Gastroesophageal sphincter (tissue), 4 donors: ENCODE measurements around the gene HADH. TPM values are rescaled to one million over a fixed set of nuclear protein-coding genes. Genes with fewer than 3 reads are reported as not detected.

ENCODE experiments used
- ATAC-seq: fragments of 150-250 bp; one replicate; pipeline ENCODE4 v1.9.1; 2016; ENCODE audit warnings: mild to moderate bottlenecking, moderate library complexity
- H3K27ac ChIP-seq, 4 donors: fragments of 200-600 bp; sonication (generic) in 3 of 4; 1 replicate in 3 of 4; 2 replicates in 1 of 4; pipeline ENCODE4 v1.5.1; 2016 to 2019
- H3K27me3 ChIP-seq: fragments of 200-600 bp; sonication (generic); one replicate; pipeline ENCODE4 v1.5.1; 2019
- H3K36me3 ChIP-seq, 2 donors: fragments of 200-600 bp; sonication (generic); one replicate each; pipeline ENCODE4 v1.5.1; 2019; ENCODE audit warnings: control low read depth in 1 of 2
- H3K4me1 ChIP-seq, 3 donors: fragments of 200-600 bp; sonication (generic); 1 replicate in 2 of 3; 2 replicates in 1 of 3; pipeline ENCODE4 v1.5.1; 2016 to 2019; ENCODE audit warnings: control low read depth in 2 of 3
- H3K4me3 ChIP-seq, 2 donors: fragments of 200-600 bp; sonication (generic); one replicate each; pipeline ENCODE4 v1.5.1; 2019; ENCODE audit warnings: mild to moderate bottlenecking in 1 of 2, moderate library complexity in 1 of 2
- H3K9me3 ChIP-seq, 3 donors: fragments of 200-600 bp; sonication (generic); one replicate each; pipeline ENCODE4 v1.5.1; 2017 to 2019; ENCODE audit warnings: control low read depth in 2 of 3
- CTCF ChIP-seq, 4 experiments: fragments of 200-600 bp in 2 of 4; fragments of 450-650 bp in 2 of 4; sonication (generic) in 1 of 4; IDR thresholded peaks; one replicate each; pipeline ENCODE4 v1.5.1; 2017 to 2019; ENCODE audit warnings: antibody characterized with exemption in 4 of 4, mild to moderate bottlenecking in 2 of 4, moderate library complexity in 2 of 4
- EP300 ChIP-seq: sonication (generic); formaldehyde crosslinking; IDR thresholded peaks from one replicate; pipeline ENCODE4 v1.6.1; 2017; ENCODE audit warnings: antibody characterized with exemption, mild to moderate bottlenecking
- POLR2A ChIP-seq, 2 donors: fragments of 450-650 bp; IDR thresholded peaks; one replicate each; pipeline ENCODE4 v1.6.1; 2017; ENCODE audit warnings: antibody characterized with exemption in 2 of 2, mild to moderate bottlenecking in 2 of 2, moderate library complexity in 1 of 2
- POLR2AphosphoS5 ChIP-seq: sonication (generic); formaldehyde crosslinking; IDR thresholded peaks from one replicate; pipeline ENCODE4 v1.6.1; 2017; ENCODE audit warnings: antibody characterized with exemption
- WGBS, 2 donors: methylation state at CpG; one replicate each; pipeline ENCODE4 v1.1.5; 2018; ENCODE audit warnings: low coverage in 1 of 2; 5-methylcytosine and 5-hydroxymethylcytosine counted together
- total RNA-seq, 4 donors: library from RNA; depleted of rRNA; stranded (reverse); fragments of >200 nt; gene quantifications; one replicate each; pipeline ENCODE4 v1.1.0, GENCODE V29; 2016

HADH gene
- total RNA-seq, 4 donors from 2014 or later = 88.9 to 148 (median 112) TPM

- no peak overlapping the region for H3K27ac ChIP-seq
These were observed 66.7 kb downstream of the HADH start for GRCh38 chr4:108056418-108056817.

GRCh38 chr4:108058685-108059440, 69.2 kb downstream of the HADH start:
- no peak for TF ChIP-seq EP300
- no peak for TF ChIP-seq POLR2AphosphoS5
- TF ChIP-seq POLR2A (IDR thresholded peaks at IDR 0.05) = no peak
- no peak for TF ChIP-seq CTCF (IDR thresholded peaks at IDR 0.05)
- no peak for ATAC-seq
- H3K27me3 ChIP-seq = peaks cover 7% of the 10 kb centered on the region
- H3K4me3 ChIP-seq = no peak overlapping the region
- H3K9me3 ChIP-seq = no peaks in the 10 kb centered on the region
- 79 to 100% methylated on average over 7 to 11 of the region's 11 CpGs for WGBS, 2 donors
- H3K27ac ChIP-seq = no peak overlapping the region
- H3K4me1 ChIP-seq = no peaks in the 10 kb centered on the region
- no peaks in the 10 kb centered on the region for H3K36me3 ChIP-seq

More at GRCh38 chr4:108056418-108056817, 66.7 kb downstream of the HADH start:
- 86 to 100% methylated on average over 3 of the region's 6 CpGs for WGBS, 2 donors
- no peak for TF ChIP-seq POLR2A (IDR thresholded peaks at IDR 0.05)
- Histone ChIP-seq H3K36me3 (no peaks in the 10 kb centered on the region), H3K9me3 (no peaks in the 10 kb centered on the region), H3K4me3 (no peak overlapping the region), H3K4me1 (no peaks in the 10 kb centered on the region), H3K27me3 (no peaks in the 10 kb centered on the region)
- no peak for ATAC-seq

- Histone ChIP-seq H3K36me3 (no peaks in the 10 kb centered on the region), H3K27ac (no peak overlapping the region), H3K27me3 (peaks cover 7% of the 10 kb centered on the region), H3K9me3 (no peaks in the 10 kb centered on the region), H3K4me3 (no peak overlapping the region), H3K4me1 (no peaks in the 10 kb centered on the region)
- 49 to 54% methylated on average over 4 to 5 of the region's 5 CpGs for WGBS, 2 donors
- no peak for ATAC-seq
- TF ChIP-seq EP300 (no peak), POLR2AphosphoS5 (no peak)
These were observed 70.5 kb downstream of the HADH start for GRCh38 chr4:108060164-108060563.

- Histone ChIP-seq H3K4me3 (no peak overlapping the region), H3K9me3 (no peaks in the 10 kb centered on the region), H3K36me3 (no peaks in the 10 kb centered on the region), H3K27me3 (peaks cover 7% of the 10 kb centered on the region), H3K27ac (no peak overlapping the region), H3K4me1 (no peaks in the 10 kb centered on the region)
- 76 to 100% methylated on average over 2 to 5 of the region's 5 CpGs for WGBS, 2 donors
- no peak for ATAC-seq
- no peak for TF ChIP-seq CTCF (IDR thresholded peaks at IDR 0.05)
- TF ChIP-seq POLR2A (IDR thresholded peaks at IDR 0.05) = no peak
- TF ChIP-seq EP300 = no peak
- no peak for TF ChIP-seq POLR2AphosphoS5
These were observed 71.1 kb downstream of the HADH start for GRCh38 chr4:108060686-108061321.

GRCh38 chr4:108068442-108068841, 78.8 kb downstream of the HADH start:
- no peak for ATAC-seq
- H3K36me3 ChIP-seq = no peaks in the 10 kb centered on the region
- no peak for TF ChIP-seq POLR2AphosphoS5
- TF ChIP-seq POLR2A (IDR thresholded peaks at IDR 0.05) = no peak
- TF ChIP-seq CTCF (IDR thresholded peaks at IDR 0.05) = no peak
- no peak for TF ChIP-seq EP300
- no peaks in the 10 kb centered on the region for H3K27me3 ChIP-seq
- H3K27ac ChIP-seq = no peak overlapping the region
- H3K4me3 ChIP-seq = no peak overlapping the region
- no peaks in the 10 kb centered on the region for H3K4me1 ChIP-seq
- H3K9me3 ChIP-seq = no peaks in the 10 kb centered on the region

GRCh38 chr4:108070775-108071174, 81.1 kb downstream of the HADH start:
- no peaks in the 10 kb centered on the region for H3K4me1 ChIP-seq
- H3K4me3 ChIP-seq = no peak overlapping the region
- no peak overlapping the region for H3K27ac ChIP-seq
- H3K27me3 ChIP-seq = no peaks in the 10 kb centered on the region
- H3K9me3 ChIP-seq = no peaks in the 10 kb centered on the region
- H3K36me3 ChIP-seq = no peaks in the 10 kb centered on the region
- ATAC-seq = no peak
- TF ChIP-seq POLR2A (IDR thresholded peaks at IDR 0.05) = no peak
- TF ChIP-seq CTCF (IDR thresholded peaks at IDR 0.05) = no peak
- no peak for TF ChIP-seq POLR2AphosphoS5
- no peak for TF ChIP-seq EP300
- 79 to 82% methylated on average over 1 of the region's 1 CpG for WGBS, 2 donors
